Measurements from ENCODE around the gene RNF151. TPM values are rescaled to one million over a fixed set of nuclear protein-coding genes. Genes with fewer than 3 reads are reported as not detected.

Gene RNF151
- total and polyA plus RNA-seq, 2 of the 13 experiments (the other 11 are each of a cell fraction or from before 2014, with no cell fraction given): not detected

- TF ChIP-seq HOMEZ (CRISPR knock-in tag; IDR thresholded peaks at IDR 0.05; ENCODE audit: low read depth) (no peak), PHF20 (CRISPR knock-in tag; IDR thresholded peaks at IDR 0.05) (0 out of 2 replicates have a peak, but pooled peaks have one; percentile 38), ZNF713 (CRISPR knock-in tag; IDR thresholded peaks at IDR 0.05) (no peak), XRCC5 (optimal IDR thresholded peaks at IDR 0.05; ENCODE audit: low read length) (peak; percentile 84), NFE2L2 (IDR thresholded peaks at IDR 0.05; ENCODE audit: low read length) (no peak), ETV6 (CRISPR knock-in tag; conservative IDR thresholded peaks at IDR 0.05) (no peak; the same call in 1 of the 2 replicates), TRAFD1 (CRISPR knock-in tag; IDR thresholded peaks at IDR 0.05; ENCODE audit: borderline replicate concordance) (no peak), RXRA (CRISPR knock-in tag; IDR thresholded peaks at IDR 0.05) (no peak), ZMAT3 (CRISPR knock-in tag; conservative IDR thresholded peaks at IDR 0.05) (no peak; the same call in 1 of the 2 replicates), ZFP82 (CRISPR knock-in tag; IDR thresholded peaks at IDR 0.05; ENCODE audit: borderline replicate concordance) (peak; percentile 55; the same call in 1 of the 2 replicates), ZNF75D (CRISPR knock-in tag; IDR thresholded peaks at IDR 0.05; ENCODE audit: borderline replicate concordance) (no peak), ATF4 (CRISPR knock-in tag; IDR thresholded peaks at IDR 0.05) (no peak; a peak in 1 of 4 replicates), SP2 (CRISPR knock-in tag; IDR thresholded peaks at IDR 0.05) (no peak; the same call in 1 of the 2 replicates), TOE1 (CRISPR knock-in tag; IDR thresholded peaks at IDR 0.05) (no peak), JUNB (CRISPR knock-in tag; IDR thresholded peaks at IDR 0.05; ENCODE audit: borderline replicate concordance) (no peak), ZNF678 (CRISPR knock-in tag; IDR thresholded peaks at IDR 0.05) (peak; percentile 90), TEAD3 (CRISPR knock-in tag; optimal IDR thresholded peaks at IDR 0.05; ENCODE audit: borderline replicate concordance) (no peak), ZBED4 (CRISPR knock-in tag; IDR thresholded peaks at IDR 0.05; ENCODE audit: borderline replicate concordance) (peak; percentile 44; the same call in 1 of the 2 replicates), NCOA5 (CRISPR knock-in tag; IDR thresholded peaks at IDR 0.05) (no peak), ZNF10 (CRISPR knock-in tag; IDR thresholded peaks at IDR 0.05; ENCODE audit: borderline replicate concordance, low read depth) (no peak), ZNF749 (CRISPR knock-in tag; IDR thresholded peaks at IDR 0.05; ENCODE audit: borderline replicate concordance) (peak; percentile 84; the same call in 1 of the 2 replicates), DNMT1 (CRISPR knock-in tag; IDR thresholded peaks at IDR 0.05) (peak; percentile 92; the same call in 1 of the 2 replicates)
These were observed 36.9 kb upstream of the RNF151 start (continued) for GRCh38 chr16:1929578-1930337.

All from HepG2 (cell line).